GM23338 (cell line): ENCODE data around the gene FAAP100. TPM values are rescaled to one million over a fixed set of nuclear protein-coding genes. Genes with fewer than 3 reads are reported as not detected.

ENCODE experiments used
- ATAC-seq: fragments of 200-7000 bp; cut with Tn5 transposase; 3 replicates; pipeline ENCODE4 v1.9.1; 2020
- DNase-seq: peaks from one replicate; pipeline ENCODE4 v3.0.0-alpha.2; 2015; ENCODE audit warnings: low spot score
- H2AFZ ChIP-seq: fragments of 200-600 bp; sonication (generic); 2 replicates; pipeline ENCODE4 v1.8.0; 2016; ENCODE audit warnings: antibody characterized with exemption, mild to moderate bottlenecking, moderate library complexity
- H3F3A ChIP-seq: fragments of 200-600 bp; sonication (generic); replicated peaks from 2 replicates; pipeline ENCODE4 v1.8.0; 2017; ENCODE audit warnings: antibody characterized with exemption, mixed run types, low read depth
- H3K27ac ChIP-seq: fragments of 200-600 bp; sonication (generic); 2 replicates; pipeline ENCODE4 v1.6.1; 2016; ENCODE audit warnings: low read depth
- H3K27me3 ChIP-seq: fragments of 200-600 bp; sonication (generic); 2 replicates; pipeline ENCODE4 v1.8.0; 2016; ENCODE audit warnings: mild to moderate bottlenecking, mixed run types, moderate library complexity; ENCODE audit not compliant: insufficient read depth
- H3K36me3 ChIP-seq: fragments of 200-600 bp; sonication (generic); 2 replicates; pipeline ENCODE4 v1.8.0; 2016; ENCODE audit warnings: mild to moderate bottlenecking; ENCODE audit not compliant: insufficient read depth
- H3K4me1 ChIP-seq: fragments of 200-600 bp; sonication (generic); 2 replicates; pipeline ENCODE4 v1.8.0; 2016; ENCODE audit warnings: mild to moderate bottlenecking, moderate library complexity; ENCODE audit not compliant: insufficient read depth
- H3K4me2 ChIP-seq: fragments of 200-600 bp; sonication (generic); 2 replicates; pipeline ENCODE4 v1.7.1; 2017; ENCODE audit warnings: mixed run types
- H3K4me3 ChIP-seq: fragments of 200-600 bp; sonication (generic); 2 replicates; pipeline ENCODE4 v1.6.1; 2016; ENCODE audit warnings: mixed run types
- H3K79me2 ChIP-seq: fragments of 200-600 bp; sonication (generic); replicated peaks from 2 replicates; pipeline ENCODE4 v1.8.0; 2017; ENCODE audit warnings: mild to moderate bottlenecking; ENCODE audit not compliant: insufficient read depth
- H3K9me2 ChIP-seq: fragments of 200-600 bp; sonication (generic); 2 replicates; pipeline ENCODE4 v1.8.0; 2017; ENCODE audit not compliant: insufficient read depth
- H4K20me1 ChIP-seq: fragments of 200-600 bp; sonication (generic); replicated peaks from 2 replicates; pipeline ENCODE4 v1.8.0; 2017; ENCODE audit warnings: mild to moderate bottlenecking; ENCODE audit not compliant: insufficient read depth
- H3K27ac Mint-ChIP-seq: 2 replicates; pipeline ENCODE4 v1.8.0; 2020; ENCODE audit warnings: inconsistent platforms, mild to moderate bottlenecking, moderate library complexity, mixed read lengths
- H3K27me3 Mint-ChIP-seq: 3 replicates; pipeline ENCODE4 v1.8.0; 2022; ENCODE audit warnings: low read depth, mild to moderate bottlenecking, moderate library complexity, mixed read lengths, inconsistent platforms; ENCODE audit not compliant: insufficient read depth, poor library complexity
- H3K36me3 Mint-ChIP-seq: 3 replicates; pipeline ENCODE4 v1.8.0; 2021; ENCODE audit warnings: low read depth, mild to moderate bottlenecking, inconsistent platforms, moderate library complexity, mixed read lengths
- H3K4me1 Mint-ChIP-seq: 3 replicates; pipeline ENCODE4 v1.8.0; 2020; ENCODE audit warnings: mild to moderate bottlenecking, inconsistent platforms, mixed read lengths
- H3K4me3 Mint-ChIP-seq: 3 replicates; pipeline ENCODE4 v1.8.0; 2021; ENCODE audit warnings: moderate library complexity, mild to moderate bottlenecking, inconsistent platforms, mixed read lengths
- H3K9me3 Mint-ChIP-seq: 3 replicates; pipeline ENCODE4 v1.8.0; 2020; ENCODE audit warnings: moderate library complexity, mild to moderate bottlenecking, inconsistent platforms, mixed read lengths
- CREB1 ChIP-seq: fragments of 250-450 bp; sonication (Bioruptor Pico); IDR thresholded peaks from 2 replicates; pipeline ENCODE4 v1.5.0; 2020; ENCODE audit warnings: low read depth, mild to moderate bottlenecking, moderate library complexity
- CTCF ChIP-seq, 2 experiments: fragments of 200-600 bp in 1 of 2; sonication (generic) in 1 of 2; conservative IDR thresholded peaks; 2 replicates each; pipeline versions ENCODE4 v1.5.1 to v1.6.1; 2016 to 2017; ENCODE audit warnings: antibody characterized with exemption in 2 of 2, low read depth in 2 of 2, mild to moderate bottlenecking in 2 of 2, moderate library complexity in 1 of 2
- EZH2 ChIP-seq: fragments of 200-600 bp; sonication (generic); IDR thresholded peaks from one replicate; pipeline ENCODE4 v1.8.0; 2017; ENCODE audit warnings: antibody characterized with exemption, mild to moderate bottlenecking, low read depth; ENCODE audit not compliant: unreplicated experiment
- EZH2phosphoT487 ChIP-seq: fragments of 200-600 bp; sonication (generic); IDR thresholded peaks from one replicate; pipeline ENCODE4 v1.8.1; 2018; ENCODE audit warnings: antibody characterized with exemption; ENCODE audit not compliant: unreplicated experiment
- JUNB ChIP-seq: IDR thresholded peaks from one replicate; pipeline ENCODE4 v1.6.1; 2016; ENCODE audit warnings: antibody characterized with exemption; ENCODE audit not compliant: unreplicated experiment
- NANOG ChIP-seq: IDR thresholded peaks from 2 replicates; pipeline ENCODE4 v1.6.1; 2016; ENCODE audit warnings: antibody characterized with exemption, borderline replicate concordance
- POLR2AphosphoS5 ChIP-seq: IDR thresholded peaks from 2 replicates; pipeline ENCODE4 v1.6.1; 2016; ENCODE audit warnings: antibody characterized with exemption, low read depth
- REST ChIP-seq: IDR thresholded peaks from one replicate; pipeline ENCODE4 v1.6.1; 2018; ENCODE audit warnings: antibody characterized with exemption; ENCODE audit not compliant: unreplicated experiment
- STAT1 ChIP-seq: IDR thresholded peaks from one replicate; pipeline ENCODE4 v1.6.1; 2016; ENCODE audit warnings: antibody characterized with exemption; ENCODE audit not compliant: unreplicated experiment
- ZNF114 ChIP-seq: fragments of 250-450 bp; sonication (Bioruptor Pico); IDR thresholded peaks from 2 replicates; pipeline ENCODE4 v1.5.0; 2020; ENCODE audit warnings: mild to moderate bottlenecking, moderate library complexity
- ZNF331 ChIP-seq: fragments of 250-450 bp; sonication (Bioruptor Pico); IDR thresholded peaks from 2 replicates; pipeline ENCODE4 v1.5.0; 2020; ENCODE audit warnings: low read depth, mild to moderate bottlenecking, moderate library complexity
- polyA plus RNA-seq: library from polyadenylated mRNA; unstranded; fragments of >200 nt; fragmentation: Nextera tagmentation; extraction: Ambion mirVana; gene quantifications from 2 replicates; pipeline ENCODE4 v1.2.1, GENCODE V29; 2016
- total RNA-seq: library from RNA; depleted of rRNA; stranded (reverse); fragments of >200 nt; shearing (Covaris generic); gene quantifications from 2 replicates; pipeline ENCODE4 v1.2.3, GENCODE V29; 2014
- TF ChIP-seq, protein P1 (sequence below): IDR thresholded peaks from 2 replicates; pipeline ENCODE4 v1.6.1; 2016; ENCODE audit warnings: antibody characterized with exemption
- TF ChIP-seq, protein P2 (sequence below): fragments of 250-450 bp; sonication (Bioruptor Pico); IDR thresholded peaks from 2 replicates; pipeline ENCODE4 v1.5.0; 2020; ENCODE audit warnings: mild to moderate bottlenecking, moderate library complexity

FAAP100 gene
- total and polyA plus RNA-seq, 2 experiments from 2014 or later = 16.0 to 50.5 TPM

- H3K9me2 ChIP-seq = no peaks in the 10 kb centered on the region
- H3K4me3 ChIP-seq = no peak overlapping the region
- H3F3A ChIP-seq = 0 out of 2 replicates have a peak, but pooled peaks cover 2% of the 10 kb centered on the region
- peaks cover 81% of the 10 kb centered on the region for H3K36me3 Mint-ChIP-seq
- no peak for ATAC-seq
- no peak overlapping the region for H3K4me3 Mint-ChIP-seq
- peaks cover 3% of the 10 kb centered on the region for H3K27me3 Mint-ChIP-seq
- no peak for TF ChIP-seq ZNF331
- TF ChIP-seq NANOG = no peak
- TF ChIP-seq, protein P1, sequence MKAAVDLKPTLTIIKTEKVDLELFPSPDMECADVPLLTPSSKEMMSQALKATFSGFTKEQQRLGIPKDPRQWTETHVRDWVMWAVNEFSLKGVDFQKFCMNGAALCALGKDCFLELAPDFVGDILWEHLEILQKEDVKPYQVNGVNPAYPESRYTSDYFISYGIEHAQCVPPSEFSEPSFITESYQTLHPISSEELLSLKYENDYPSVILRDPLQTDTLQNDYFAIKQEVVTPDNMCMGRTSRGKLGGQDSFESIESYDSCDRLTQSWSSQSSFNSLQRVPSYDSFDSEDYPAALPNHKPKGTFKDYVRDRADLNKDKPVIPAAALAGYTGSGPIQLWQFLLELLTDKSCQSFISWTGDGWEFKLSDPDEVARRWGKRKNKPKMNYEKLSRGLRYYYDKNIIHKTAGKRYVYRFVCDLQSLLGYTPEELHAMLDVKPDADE = no peak
- no peak for TF ChIP-seq STAT1
- TF ChIP-seq, protein P2, sequence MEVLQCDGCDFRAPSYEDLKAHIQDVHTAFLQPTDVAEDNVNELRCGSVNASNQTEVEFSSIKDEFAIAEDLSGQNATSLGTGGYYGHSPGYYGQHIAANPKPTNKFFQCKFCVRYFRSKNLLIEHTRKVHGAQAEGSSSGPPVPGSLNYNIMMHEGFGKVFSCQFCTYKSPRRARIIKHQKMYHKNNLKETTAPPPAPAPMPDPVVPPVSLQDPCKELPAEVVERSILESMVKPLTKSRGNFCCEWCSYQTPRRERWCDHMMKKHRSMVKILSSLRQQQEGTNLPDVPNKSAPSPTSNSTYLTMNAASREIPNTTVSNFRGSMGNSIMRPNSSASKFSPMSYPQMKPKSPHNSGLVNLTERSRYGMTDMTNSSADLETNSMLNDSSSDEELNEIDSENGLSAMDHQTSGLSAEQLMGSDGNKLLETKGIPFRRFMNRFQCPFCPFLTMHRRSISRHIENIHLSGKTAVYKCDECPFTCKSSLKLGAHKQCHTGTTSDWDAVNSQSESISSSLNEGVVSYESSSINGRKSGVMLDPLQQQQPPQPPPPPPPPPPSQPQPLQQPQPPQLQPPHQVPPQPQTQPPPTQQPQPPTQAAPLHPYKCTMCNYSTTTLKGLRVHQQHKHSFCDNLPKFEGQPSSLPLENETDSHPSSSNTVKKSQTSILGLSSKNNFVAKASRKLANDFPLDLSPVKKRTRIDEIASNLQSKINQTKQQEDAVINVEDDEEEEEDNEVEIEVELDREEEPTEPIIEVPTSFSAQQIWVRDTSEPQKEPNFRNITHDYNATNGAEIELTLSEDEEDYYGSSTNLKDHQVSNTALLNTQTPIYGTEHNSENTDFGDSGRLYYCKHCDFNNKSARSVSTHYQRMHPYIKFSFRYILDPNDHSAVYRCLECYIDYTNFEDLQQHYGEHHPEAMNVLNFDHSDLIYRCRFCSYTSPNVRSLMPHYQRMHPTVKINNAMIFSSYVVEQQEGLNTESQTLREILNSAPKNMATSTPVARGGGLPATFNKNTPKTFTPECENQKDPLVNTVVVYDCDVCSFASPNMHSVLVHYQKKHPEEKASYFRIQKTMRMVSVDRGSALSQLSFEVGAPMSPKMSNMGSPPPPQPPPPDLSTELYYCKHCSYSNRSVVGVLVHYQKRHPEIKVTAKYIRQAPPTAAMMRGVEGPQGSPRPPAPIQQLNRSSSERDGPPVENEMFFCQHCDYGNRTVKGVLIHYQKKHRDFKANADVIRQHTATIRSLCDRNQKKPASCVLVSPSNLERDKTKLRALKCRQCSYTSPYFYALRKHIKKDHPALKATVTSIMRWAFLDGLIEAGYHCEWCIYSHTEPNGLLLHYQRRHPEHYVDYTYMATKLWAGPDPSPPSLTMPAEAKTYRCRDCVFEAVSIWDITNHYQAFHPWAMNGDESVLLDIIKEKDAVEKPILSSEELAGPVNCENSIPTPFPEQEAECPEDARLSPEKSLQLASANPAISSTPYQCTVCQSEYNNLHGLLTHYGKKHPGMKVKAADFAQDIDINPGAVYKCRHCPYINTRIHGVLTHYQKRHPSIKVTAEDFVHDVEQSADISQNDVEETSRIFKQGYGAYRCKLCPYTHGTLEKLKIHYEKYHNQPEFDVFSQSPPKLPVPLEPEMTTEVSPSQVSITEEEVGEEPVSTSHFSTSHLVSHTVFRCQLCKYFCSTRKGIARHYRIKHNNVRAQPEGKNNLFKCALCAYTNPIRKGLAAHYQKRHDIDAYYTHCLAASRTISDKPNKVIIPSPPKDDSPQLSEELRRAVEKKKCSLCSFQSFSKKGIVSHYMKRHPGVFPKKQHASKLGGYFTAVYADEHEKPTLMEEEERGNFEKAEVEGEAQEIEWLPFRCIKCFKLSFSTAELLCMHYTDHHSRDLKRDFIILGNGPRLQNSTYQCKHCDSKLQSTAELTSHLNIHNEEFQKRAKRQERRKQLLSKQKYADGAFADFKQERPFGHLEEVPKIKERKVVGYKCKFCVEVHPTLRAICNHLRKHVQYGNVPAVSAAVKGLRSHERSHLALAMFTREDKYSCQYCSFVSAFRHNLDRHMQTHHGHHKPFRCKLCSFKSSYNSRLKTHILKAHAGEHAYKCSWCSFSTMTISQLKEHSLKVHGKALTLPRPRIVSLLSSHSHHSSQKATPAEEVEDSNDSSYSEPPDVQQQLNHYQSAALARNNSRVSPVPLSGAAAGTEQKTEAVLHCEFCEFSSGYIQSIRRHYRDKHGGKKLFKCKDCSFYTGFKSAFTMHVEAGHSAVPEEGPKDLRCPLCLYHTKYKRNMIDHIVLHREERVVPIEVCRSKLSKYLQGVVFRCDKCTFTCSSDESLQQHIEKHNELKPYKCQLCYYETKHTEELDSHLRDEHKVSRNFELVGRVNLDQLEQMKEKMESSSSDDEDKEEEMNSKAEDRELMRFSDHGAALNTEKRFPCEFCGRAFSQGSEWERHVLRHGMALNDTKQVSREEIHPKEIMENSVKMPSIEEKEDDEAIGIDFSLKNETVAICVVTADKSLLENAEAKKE (CRISPR knock-in tag) = no peak
- no peak for TF ChIP-seq JUNB
- no peak for TF ChIP-seq EZH2
- TF ChIP-seq EZH2phosphoT487 = no peak
- TF ChIP-seq CTCF (conservative IDR thresholded peaks at IDR 0.05; ENCODE audit: low read depth in 2 of 2) = no peak
- TF ChIP-seq ZNF114 (CRISPR knock-in tag) = no peak
- no peak for TF ChIP-seq CREB1 (CRISPR knock-in tag)
- no peak for TF ChIP-seq POLR2AphosphoS5
- no peak for TF ChIP-seq REST
- no peaks in the 10 kb centered on the region for H3K27me3 ChIP-seq
- no peaks in the 10 kb centered on the region for H3K4me1 Mint-ChIP-seq
- DNase-seq = no peak
- no peaks in the 10 kb centered on the region; the same call in 1 of the 2 replicates for H3K79me2 ChIP-seq
- no peak overlapping the region for H3K4me2 ChIP-seq
- H3K27ac ChIP-seq = no peak overlapping the region
- no peak overlapping the region for H2AFZ ChIP-seq
- no peaks in the 10 kb centered on the region for H3K9me3 Mint-ChIP-seq
- peaks cover 9% of the 10 kb centered on the region; the same call in 1 of the 2 replicates for H3K36me3 ChIP-seq
- peaks cover 11% of the 10 kb centered on the region; the same call in 1 of the 2 replicates for H4K20me1 ChIP-seq
- no peak overlapping the region for H3K27ac Mint-ChIP-seq
- no peaks in the 10 kb centered on the region for H3K4me1 ChIP-seq
These were observed 18.8 kb upstream of the FAAP100 start for GRCh38 chr17:81570964-81571363.
